ENCODE results near the gene PDGFA. TPM values are rescaled to one million over a fixed set of nuclear protein-coding genes. Genes with fewer than 3 reads are reported as not detected.

Gene PDGFA
- total and polyA plus RNA-seq, 4 donors = 21.8 to 40.6 (median 25.6) TPM

DNA sequence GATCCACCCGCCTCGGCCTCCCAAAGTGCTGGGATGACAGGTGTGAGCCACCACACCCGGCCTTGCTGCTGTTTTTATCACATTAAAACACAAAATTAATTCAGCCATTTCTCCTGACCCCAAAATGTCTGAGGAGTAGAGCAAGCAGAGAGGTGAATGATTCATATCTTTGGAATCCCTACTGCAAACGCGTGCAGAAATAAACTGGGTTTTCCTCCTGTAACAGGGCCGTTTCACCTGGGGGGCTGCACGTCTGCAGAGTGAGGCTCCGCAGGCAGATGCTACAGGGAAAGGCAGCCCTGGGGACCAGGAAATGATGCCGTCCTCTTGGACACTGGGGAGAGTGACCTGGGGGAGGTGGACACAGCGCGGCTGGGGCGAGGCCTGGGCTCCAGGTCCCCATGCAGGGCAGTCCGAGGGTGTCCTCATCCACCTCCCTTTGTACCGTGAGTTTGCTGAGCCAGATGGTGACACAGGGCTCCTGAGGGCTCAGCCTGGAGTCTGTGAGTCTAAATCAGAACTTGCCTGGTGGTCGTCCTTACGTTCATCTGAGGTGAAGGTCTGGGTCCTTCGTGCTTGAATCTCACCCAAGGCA is 41.9 kb downstream of the PDGFA start:
- no peak for DNase-seq
- Histone ChIP-seq H3K4me3 (no peak overlapping the region), H3K36me3 (ENCODE audit: control insufficient read depth in 4 of 4, insufficient read depth in 4 of 4, low read length in 4 of 4) (no peaks in the 10 kb centered on the region), H3K27me3 (ENCODE audit: control insufficient read depth in 3 of 3, insufficient read depth in 3 of 3, low read length in 2 of 3) (no peaks in the 10 kb centered on the region), H3K9ac (ENCODE audit: insufficient read depth in 1 of 2, low read length in 2 of 2) (no peak overlapping the region), H3K9me3 (ENCODE audit: control insufficient read depth in 4 of 4, insufficient read depth in 3 of 4, low read length in 3 of 4) (peaks cover 0 to 8% (median 2%) of the 10 kb centered on the region in 4 donors), H3K27ac (ENCODE audit: low read depth in 1 of 2, low read length in 1 of 2) (no peak overlapping the region), H3K4me1 (ENCODE audit: control insufficient read depth in 5 of 5, insufficient read depth in 5 of 5, low read length in 5 of 5) (peaks cover 0 to 2% (median 0%) of the 10 kb centered on the region in 5 donors)
- ATAC-seq (ENCODE audit: insufficient read depth, low FRiP score) = no peak
- WGBS, 2 donors = 74 to 84% methylated on average over 17 of the region's 17 CpGs
- TF ChIP-seq, protein P1, sequence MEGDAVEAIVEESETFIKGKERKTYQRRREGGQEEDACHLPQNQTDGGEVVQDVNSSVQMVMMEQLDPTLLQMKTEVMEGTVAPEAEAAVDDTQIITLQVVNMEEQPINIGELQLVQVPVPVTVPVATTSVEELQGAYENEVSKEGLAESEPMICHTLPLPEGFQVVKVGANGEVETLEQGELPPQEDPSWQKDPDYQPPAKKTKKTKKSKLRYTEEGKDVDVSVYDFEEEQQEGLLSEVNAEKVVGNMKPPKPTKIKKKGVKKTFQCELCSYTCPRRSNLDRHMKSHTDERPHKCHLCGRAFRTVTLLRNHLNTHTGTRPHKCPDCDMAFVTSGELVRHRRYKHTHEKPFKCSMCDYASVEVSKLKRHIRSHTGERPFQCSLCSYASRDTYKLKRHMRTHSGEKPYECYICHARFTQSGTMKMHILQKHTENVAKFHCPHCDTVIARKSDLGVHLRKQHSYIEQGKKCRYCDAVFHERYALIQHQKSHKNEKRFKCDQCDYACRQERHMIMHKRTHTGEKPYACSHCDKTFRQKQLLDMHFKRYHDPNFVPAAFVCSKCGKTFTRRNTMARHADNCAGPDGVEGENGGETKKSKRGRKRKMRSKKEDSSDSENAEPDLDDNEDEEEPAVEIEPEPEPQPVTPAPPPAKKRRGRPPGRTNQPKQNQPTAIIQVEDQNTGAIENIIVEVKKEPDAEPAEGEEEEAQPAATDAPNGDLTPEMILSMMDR (IDR thresholded peaks at IDR 0.05; ENCODE audit: control extremely low read depth, extremely low read depth) = no peak

DNA sequence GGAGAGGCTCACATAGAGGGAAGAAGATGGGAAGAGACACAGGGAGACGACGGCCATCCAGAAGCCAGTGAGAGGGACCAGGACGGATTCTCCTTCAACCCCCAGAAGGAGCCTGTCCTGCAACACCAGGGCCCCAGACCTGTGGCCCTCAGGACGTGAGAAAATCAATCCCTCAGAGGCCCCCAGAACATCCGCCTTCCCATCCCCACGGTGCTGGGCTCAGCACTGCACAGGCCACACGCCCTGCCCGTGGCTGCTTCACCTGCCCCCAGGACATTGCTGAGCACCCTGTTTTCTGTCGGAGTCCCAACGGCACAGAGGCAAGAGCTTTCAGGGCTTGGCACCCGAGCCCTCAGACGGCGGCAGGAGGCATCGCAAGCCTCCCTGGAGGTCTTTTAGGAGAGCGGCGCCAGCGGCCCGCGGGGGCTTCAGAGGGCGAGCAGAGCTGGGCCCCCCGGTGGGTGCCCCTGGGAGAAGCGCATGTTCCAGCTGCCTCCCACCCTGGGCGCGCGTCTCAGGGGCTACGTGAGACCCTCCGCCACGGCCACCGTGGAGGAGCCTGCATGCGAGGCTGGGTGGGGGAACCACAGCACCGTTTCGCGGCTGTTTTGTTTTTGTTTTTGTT is 42.8 kb downstream of the PDGFA start:
- Histone ChIP-seq H3K36me3 (ENCODE audit: control insufficient read depth in 4 of 4, insufficient read depth in 4 of 4, low read length in 4 of 4) (no peaks in the 10 kb centered on the region), H3K9ac (ENCODE audit: insufficient read depth in 1 of 2, low read length in 2 of 2) (no peak overlapping the region), H3K27me3 (ENCODE audit: control insufficient read depth in 3 of 3, insufficient read depth in 3 of 3, low read length in 2 of 3) (no peaks in the 10 kb centered on the region), H3K4me3 (no peak overlapping the region), H3K27ac (ENCODE audit: low read depth in 1 of 2, low read length in 1 of 2) (no peak overlapping the region), H3K9me3 (ENCODE audit: control insufficient read depth in 4 of 4, insufficient read depth in 3 of 4, low read length in 3 of 4) (peaks cover 0 to 8% (median 3%) of the 10 kb centered on the region in 4 donors), H3K4me1 (ENCODE audit: control insufficient read depth in 5 of 5, insufficient read depth in 5 of 5, low read length in 5 of 5) (peaks cover 0 to 7% (median 4%) of the 10 kb centered on the region in 5 donors)
- ATAC-seq (ENCODE audit: insufficient read depth, low FRiP score) (no peak), DNase-seq (no peak)
- WGBS, 2 donors = 90 to 92% methylated on average over 33 of the region's 33 CpGs
- TF ChIP-seq, protein P1 (IDR thresholded peaks at IDR 0.05; ENCODE audit: control extremely low read depth, extremely low read depth) = no peak

DNA sequence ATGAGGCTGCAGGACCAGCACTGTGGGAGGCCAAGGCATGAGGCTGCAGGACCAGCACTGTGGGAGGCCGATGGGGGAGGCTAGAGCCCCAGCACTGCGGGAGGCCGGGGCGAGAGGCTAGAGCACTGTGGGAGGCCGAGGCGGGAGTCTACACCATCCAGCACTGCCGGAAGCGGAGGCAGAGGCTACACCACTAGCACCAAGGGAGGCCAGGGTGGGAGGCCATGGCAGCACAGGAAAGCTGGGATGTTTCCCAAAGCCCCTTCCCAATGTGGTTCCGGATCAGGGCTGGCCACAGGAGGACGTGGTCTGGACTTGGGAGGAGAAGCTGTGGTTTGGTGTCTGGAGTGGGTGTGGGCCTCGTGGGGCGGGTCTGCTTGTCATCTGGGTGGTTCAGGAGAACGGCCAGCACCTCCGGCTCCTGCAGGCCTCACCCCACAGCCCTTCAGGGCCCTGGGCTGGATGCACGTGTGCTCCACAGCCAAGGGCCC is 43.6 kb downstream of the PDGFA start:
- Histone ChIP-seq H3K4me3 (no peak overlapping the region), H3K9me3 (ENCODE audit: control insufficient read depth in 4 of 4, insufficient read depth in 3 of 4, low read length in 3 of 4) (peaks cover 0 to 8% (median 3%) of the 10 kb centered on the region in 4 donors), H3K9ac (ENCODE audit: insufficient read depth in 1 of 2, low read length in 2 of 2) (no peak overlapping the region), H3K27ac (ENCODE audit: low read depth in 1 of 2, low read length in 1 of 2) (no peak overlapping the region), H3K27me3 (ENCODE audit: control insufficient read depth in 3 of 3, insufficient read depth in 3 of 3, low read length in 2 of 3) (no peaks in the 10 kb centered on the region), H3K4me1 (ENCODE audit: control insufficient read depth in 5 of 5, insufficient read depth in 5 of 5, low read length in 5 of 5) (peaks cover 0 to 13% (median 9%) of the 10 kb centered on the region in 5 donors), H3K36me3 (ENCODE audit: control insufficient read depth in 4 of 4, insufficient read depth in 4 of 4, low read length in 4 of 4) (no peaks in the 10 kb centered on the region)
- ATAC-seq (ENCODE audit: insufficient read depth, low FRiP score) = no peak
- TF ChIP-seq, protein P1 (IDR thresholded peaks at IDR 0.05; ENCODE audit: control extremely low read depth, extremely low read depth) = no peak
- WGBS, 2 donors = 80 to 92% methylated on average over 15 of the region's 15 CpGs
- no peak for DNase-seq
